Kidney tubule cell (primary cell): ENCODE data around the gene RBM10.

Experiments used
- DNase-seq: peaks from one replicate; pipeline ENCODE4 v3.0.0-alpha.2; 2018; ENCODE audit warnings: low spot score

Gene RBM10

DNA sequence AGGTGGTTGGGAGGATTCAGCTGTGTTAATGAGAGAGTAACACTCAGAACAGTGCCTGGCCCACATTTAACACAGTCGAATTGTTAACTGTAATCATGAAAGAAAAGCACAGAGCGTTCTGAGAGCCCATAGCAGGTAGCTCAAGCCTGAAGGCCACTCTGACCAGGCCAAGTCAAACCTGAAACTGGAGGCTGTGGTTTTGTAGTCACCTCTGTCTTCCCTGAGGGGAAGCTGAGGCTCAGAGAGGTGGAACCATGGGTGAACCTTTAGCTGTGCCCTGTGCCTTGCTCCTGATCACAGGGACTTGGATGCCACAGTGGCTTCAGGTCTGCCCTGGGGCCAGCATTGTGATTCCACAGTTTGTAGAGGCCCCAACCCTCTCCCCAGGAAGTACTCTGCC lies 32.1 kb downstream of the RBM10 start:
- no peak for DNase-seq

GRCh38 chrX:47178337-47178736 lies 33.3 kb downstream of the RBM10 start:
- DNase-seq: no peak

DNA sequence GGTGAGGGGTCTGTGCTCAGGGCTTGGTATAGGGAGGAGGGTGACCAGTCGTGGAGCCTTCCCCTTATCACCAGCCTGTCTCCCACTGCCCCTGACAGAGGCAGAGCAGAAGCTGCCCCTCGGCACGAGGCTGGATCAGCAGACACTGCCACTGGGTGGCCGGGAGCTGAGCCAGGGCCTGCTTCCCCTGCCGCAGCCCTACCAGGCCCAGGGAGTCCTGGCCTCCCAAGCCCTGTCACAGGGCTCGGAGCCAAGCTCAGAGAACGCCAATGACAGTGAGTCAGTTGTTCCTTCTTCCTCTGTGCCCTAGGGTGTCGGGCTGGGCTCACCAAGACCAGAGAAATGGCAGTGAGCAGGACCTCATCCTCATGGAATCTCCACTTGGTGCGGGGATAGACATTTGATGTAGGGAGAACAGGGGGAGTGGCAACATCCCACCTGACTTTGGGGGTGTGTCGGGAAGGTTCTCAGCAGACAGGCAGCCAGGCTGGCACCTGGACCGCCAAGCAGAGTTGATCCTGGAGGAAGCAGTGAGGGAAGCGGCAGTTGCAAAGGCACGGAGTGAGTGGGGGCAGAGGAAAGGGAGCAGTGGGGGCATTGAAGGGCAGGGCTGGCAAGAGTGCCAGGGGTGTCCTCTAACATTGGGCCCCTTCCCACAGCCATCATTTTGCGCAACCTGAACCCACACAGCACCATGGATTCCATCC lies 34.4 kb downstream of the RBM10 start:
- DNase-seq: peak; percentile 35

DNA sequence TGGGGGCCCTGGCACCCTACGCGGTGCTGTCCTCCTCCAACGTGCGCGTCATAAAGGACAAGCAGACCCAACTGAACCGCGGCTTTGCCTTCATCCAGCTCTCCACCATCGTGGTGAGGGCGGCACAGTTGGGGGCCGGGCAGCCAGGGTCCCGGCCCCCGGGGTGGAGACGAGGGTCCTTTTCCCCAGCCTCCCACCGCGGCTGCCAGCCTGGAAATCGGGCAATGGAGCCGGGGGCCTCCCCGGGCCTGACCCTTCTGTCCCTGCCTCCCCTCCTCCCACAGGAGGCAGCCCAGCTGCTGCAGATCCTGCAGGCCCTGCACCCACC lies 34.9 kb downstream of the RBM10 start:
- DNase-seq: no peak

GRCh38 chrX:47180346-47180745 lies 35.3 kb downstream of the RBM10 start:
- no peak for DNase-seq

DNA sequence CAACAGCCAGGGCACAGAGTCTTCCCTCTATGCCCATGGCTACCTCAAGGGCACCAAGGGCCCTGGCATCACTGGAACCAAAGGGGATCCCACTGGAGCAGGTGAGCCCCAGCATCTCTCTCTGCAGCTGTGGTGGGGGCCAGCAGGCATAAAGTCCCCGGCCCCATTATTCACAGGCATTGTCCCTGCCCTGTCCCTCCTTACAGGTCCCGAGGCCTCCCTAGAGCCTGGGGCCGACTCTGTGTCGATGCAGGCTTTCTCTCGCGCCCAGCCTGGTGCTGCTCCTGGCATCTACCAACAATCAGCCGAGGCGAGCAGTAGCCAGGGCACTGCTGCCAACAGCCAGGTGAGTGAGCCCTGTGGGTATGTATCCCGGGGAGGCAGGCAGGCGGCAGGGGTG lies 36.3 kb downstream of the RBM10 start:
- no peak for DNase-seq

DNA sequence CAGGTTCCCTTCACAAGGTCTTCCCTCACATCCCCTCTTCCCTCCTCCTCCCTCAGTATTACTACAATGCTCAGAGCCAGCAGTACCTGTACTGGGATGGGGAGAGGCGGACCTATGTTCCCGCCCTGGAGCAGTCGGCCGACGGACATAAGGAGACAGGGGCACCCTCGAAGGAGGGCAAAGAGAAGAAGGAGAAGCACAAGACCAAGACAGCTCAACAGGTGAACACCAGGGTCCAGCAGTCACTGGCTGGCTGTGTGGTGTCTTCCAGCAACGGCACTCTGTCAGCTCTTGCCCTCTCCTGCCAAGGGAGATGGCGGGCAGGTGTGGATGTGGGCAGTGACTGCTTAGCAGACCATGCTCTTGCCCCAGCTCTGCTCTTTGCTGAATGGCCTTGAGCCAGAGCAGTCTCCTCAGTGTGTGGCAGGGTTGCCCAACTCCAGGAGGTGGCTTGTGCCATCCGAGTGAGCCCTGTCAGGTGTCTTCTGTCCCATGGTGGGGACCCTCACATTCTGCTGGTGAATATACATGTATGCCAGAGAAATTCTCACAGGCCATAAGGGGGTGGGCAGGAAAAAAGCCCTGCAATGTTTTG lies 37.2 kb downstream of the RBM10 start:
- no peak for DNase-seq

- no peak for DNase-seq
Observed at GRCh38 chrX:47184486-47184885, 39.5 kb downstream of the RBM10 start.

DNA sequence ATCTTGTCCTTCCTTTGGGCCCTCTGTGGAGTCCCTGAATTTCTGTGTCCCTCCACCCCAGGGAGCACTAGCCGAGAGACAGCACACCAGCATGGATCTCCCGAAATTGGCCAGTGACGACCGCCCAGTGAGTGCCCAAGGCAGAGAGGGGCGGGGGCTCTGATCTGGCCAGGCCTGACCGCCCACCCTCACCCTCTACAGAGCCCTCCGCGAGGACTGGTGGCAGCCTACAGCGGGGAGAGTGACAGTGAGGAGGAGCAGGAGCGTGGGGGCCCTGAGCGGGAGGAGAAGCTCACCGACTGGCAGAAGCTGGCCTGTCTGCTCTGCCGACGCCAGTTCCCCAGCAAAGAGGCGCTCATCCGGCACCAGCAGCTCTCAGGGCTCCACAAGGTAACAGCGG lies 40.2 kb downstream of the RBM10 start:
- no peak for DNase-seq

GRCh38 chrX:47186096-47186740 lies 41.2 kb downstream of the RBM10 start:
- no peak for DNase-seq

- peak; percentile 50 for DNase-seq
Observed at GRCh38 chrX:47187106-47187677, 42.2 kb downstream of the RBM10 start.

GRCh38 chrX:47189906-47190305 lies 44.9 kb downstream of the RBM10 start:
- no peak for DNase-seq

GRCh38 chrX:47190445-47191269 lies 45.6 kb downstream of the RBM10 start:
- peak; percentile 90 for DNase-seq

- peak; percentile 59 for DNase-seq
Observed at GRCh38 chrX:47191331-47191730, 46.3 kb downstream of the RBM10 start.

GRCh38 chrX:47191806-47192401 lies 46.9 kb downstream of the RBM10 start:
- no peak for DNase-seq

DNA sequence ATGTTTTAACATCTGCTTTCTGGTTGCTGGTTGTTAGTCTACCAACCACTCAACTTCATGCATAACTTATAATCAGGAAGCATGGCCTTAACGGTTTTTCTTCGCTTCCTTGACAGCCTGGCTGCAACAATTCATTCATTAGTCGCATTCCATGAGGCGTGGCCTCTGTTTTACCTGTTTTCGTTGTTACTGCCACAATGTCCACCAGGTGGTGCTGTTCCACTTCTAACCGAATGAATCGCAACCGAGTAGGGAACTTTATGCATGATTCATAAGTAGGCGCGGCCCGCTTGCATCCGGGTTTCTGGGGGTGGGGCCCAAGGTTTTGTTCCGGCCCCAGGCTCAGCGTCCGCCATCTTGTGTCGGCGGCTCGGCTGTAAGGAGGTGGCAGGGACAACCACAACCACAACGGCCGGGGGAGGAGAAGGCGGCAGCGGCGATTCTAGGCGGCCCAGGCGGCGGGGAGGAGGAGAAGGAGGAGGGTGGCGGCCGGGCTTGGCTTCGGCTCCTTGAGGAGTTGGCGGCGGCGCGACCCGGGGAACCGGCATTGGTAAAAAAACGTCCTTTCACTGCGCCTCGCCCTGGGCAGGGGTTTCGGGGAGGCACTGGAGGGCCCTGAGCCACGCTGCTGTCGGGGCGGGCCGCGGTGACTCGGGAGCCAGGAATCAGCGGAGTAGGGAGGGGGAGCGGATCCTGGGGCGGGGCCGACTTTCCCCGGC lies 48.6 kb downstream of the RBM10 start, which contains the start of gene UBA1:
Gene UBA1 (plus strand): TSS at position 355 of the 719 bp plus-strand sequence. CDS start 4,974 bp downstream, outside the sequence.
- DNase-seq: peak; percentile 98

DNA sequence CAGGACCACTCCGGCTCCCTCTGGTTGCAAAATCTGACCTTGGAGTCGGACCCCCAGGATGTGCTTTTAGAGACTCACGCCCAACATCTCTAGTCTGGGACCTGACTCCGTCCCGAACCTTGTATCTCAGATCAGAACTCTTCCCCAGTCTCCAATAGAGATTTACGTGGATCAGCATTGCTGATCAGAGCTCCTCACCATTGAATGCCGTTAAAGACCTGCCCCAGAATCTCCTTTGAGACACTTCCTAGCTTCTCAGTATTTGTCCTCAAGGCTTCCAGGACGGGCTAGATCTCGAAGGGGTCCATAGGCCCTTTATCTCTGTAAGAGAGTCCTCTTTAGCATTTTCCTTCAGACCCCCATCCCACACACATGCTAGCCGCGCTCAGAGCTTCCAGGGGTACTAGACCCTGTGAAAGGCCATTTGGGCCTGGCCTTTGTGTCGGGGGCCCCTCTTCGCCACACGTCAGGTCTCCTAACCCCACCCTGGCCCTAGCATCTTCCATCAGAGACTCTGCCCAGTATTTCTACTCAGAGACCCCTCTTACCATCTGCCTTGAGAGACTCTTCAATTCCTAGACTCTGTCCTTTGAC lies 49.3 kb downstream of the RBM10 start:
- no peak for DNase-seq

GRCh38 chrX:47196098-47196497 lies 51.1 kb downstream of the RBM10 start:
- DNase-seq: no peak

DNA sequence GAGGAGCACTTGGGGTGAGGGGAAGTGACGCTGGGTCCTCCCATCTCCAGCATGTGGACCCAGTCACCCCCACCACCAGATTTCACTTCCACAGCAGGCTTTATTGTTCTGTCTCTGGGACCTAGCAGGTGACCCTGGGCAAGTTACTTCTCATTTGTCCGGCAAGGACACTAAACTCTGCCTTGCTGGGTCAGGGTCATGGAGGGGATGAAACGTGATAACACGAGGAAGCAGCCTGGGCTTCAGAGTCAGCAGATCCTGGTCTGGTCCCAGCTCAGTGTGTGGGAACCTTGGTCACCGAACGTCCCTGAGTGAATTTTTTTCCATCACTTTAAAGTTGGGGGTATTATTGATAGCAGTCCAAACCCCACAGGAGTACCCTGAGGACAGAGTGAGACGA lies 52.5 kb downstream of the RBM10 start:
- no peak for DNase-seq

- peak; percentile 63 for DNase-seq
Observed at GRCh38 chrX:47198026-47198686, 53.1 kb downstream of the RBM10 start.
